ENCODE results near the gene WIPI1.

Gene WIPI1

GRCh38 chr17:68460715-68461114 is 3.4 kb upstream of the WIPI1 start:
- DNase-seq (ENCODE audit: low read depth in 2 of 2): no peak

GRCh38 chr17:68460146-68460545 is 2.9 kb upstream of the WIPI1 start:
- DNase-seq (ENCODE audit: low read depth in 2 of 2): no peak

GRCh38 chr17:68459037-68459639 is 1.8 kb upstream of the WIPI1 start:
- no peak for DNase-seq (ENCODE audit: low read depth in 2 of 2)

GRCh38 chr17:68458260-68459036 is 1.2 kb upstream of the WIPI1 start:
- no peak for DNase-seq (ENCODE audit: low read depth in 2 of 2)

GRCh38 chr17:68457539-68458259 is 403 bp upstream of the WIPI1 start:
- peak; percentile 98 to 99 for DNase-seq (ENCODE audit: low read depth in 2 of 2)

GRCh38 chr17:68456339-68457167 is 743 bp downstream of the WIPI1 start:
- DNase-seq (ENCODE audit: low read depth in 2 of 2): no peak

- no peak for DNase-seq (ENCODE audit: low read depth in 2 of 2)
Observed at GRCh38 chr17:68455901-68456338, 1.4 kb downstream of the WIPI1 start.

GRCh38 chr17:68453991-68454665 is 3.2 kb downstream of the WIPI1 start:
- no peak for DNase-seq (ENCODE audit: low read depth in 2 of 2)

GRCh38 chr17:68452724-68453290 is 4.5 kb downstream of the WIPI1 start:
- no peak for DNase-seq (ENCODE audit: low read depth in 2 of 2)

GRCh38 chr17:68451670-68452354 is 5.5 kb downstream of the WIPI1 start:
- no peak for DNase-seq (ENCODE audit: low read depth in 2 of 2)

- no peak for DNase-seq (ENCODE audit: low read depth in 2 of 2)
Observed at GRCh38 chr17:68450801-68451200, 6.5 kb downstream of the WIPI1 start.

GRCh38 chr17:68450391-68450790 is 6.9 kb downstream of the WIPI1 start:
- DNase-seq (ENCODE audit: low read depth in 2 of 2): no peak

GRCh38 chr17:68449021-68449739 is 8.1 kb downstream of the WIPI1 start:
- no peak for DNase-seq (ENCODE audit: low read depth in 2 of 2)

GRCh38 chr17:68446626-68447041 is 10.7 kb downstream of the WIPI1 start:
- DNase-seq (ENCODE audit: low read depth in 2 of 2): no peak

- no peak for DNase-seq (ENCODE audit: low read depth in 2 of 2)
Observed at GRCh38 chr17:68445671-68446070, 11.6 kb downstream of the WIPI1 start.

- DNase-seq (ENCODE audit: low read depth in 2 of 2): no peak
Observed at GRCh38 chr17:68443972-68444464, 13.3 kb downstream of the WIPI1 start.

GRCh38 chr17:68441070-68441770 is 16.1 kb downstream of the WIPI1 start:
- DNase-seq (ENCODE audit: low read depth in 2 of 2): no peak

GRCh38 chr17:68440526-68440925 is 16.8 kb downstream of the WIPI1 start:
- DNase-seq (ENCODE audit: low read depth in 2 of 2): no peak

Measured in stimulated activated CD8-positive, alpha-beta memory T cell treated with anti-CD3 and anti-CD28 coated beads, Interleukin-15, amount 100 ng/mL, for 48 hours (primary cell).